ENCODE measurements around the gene TPPP3. TPM values are rescaled to one million over a fixed set of nuclear protein-coding genes. Genes with fewer than 3 reads are reported as not detected.

Gene TPPP3
- total RNA-seq, 4 donors from 2014 or later = 47.6 to 182 (median 121) TPM

GRCh38 chr16:67399749-67400704 lies 6.7 kb upstream of the TPPP3 start:
- DNase-seq (ENCODE audit: low spot score in 2 of 2) = peak in 1 of 2 donors; percentile 63
- WGBS = 67% methylated on average over 15 of the region's 19 CpGs
- Histone ChIP-seq H3K27me3 (no peaks in the 10 kb centered on the region), H3K4me1 (peaks cover 75% of the 10 kb centered on the region), H3K4me3 (no peak overlapping the region), H3K27ac (no peak overlapping the region), H3K9me3 (no peaks in the 10 kb centered on the region), H3K36me3 (no peaks in the 10 kb centered on the region)
- TF ChIP-seq POLR2A (IDR thresholded peaks at IDR 0.05) (no peak), EP300 (IDR thresholded peaks at IDR 0.05) (no peak), CTCF (IDR thresholded peaks at IDR 0.05) (no peak), POLR2AphosphoS5 (IDR thresholded peaks at IDR 0.05) (no peak)

GRCh38 chr16:67399218-67399733 lies 6.0 kb upstream of the TPPP3 start:
- H3K36me3 ChIP-seq = no peaks in the 10 kb centered on the region
- peaks cover 75% of the 10 kb centered on the region for H3K4me1 ChIP-seq
- H3K4me3 ChIP-seq = no peak overlapping the region
- TF ChIP-seq POLR2A (IDR thresholded peaks at IDR 0.05) (no peak), EP300 (IDR thresholded peaks at IDR 0.05) (no peak), CTCF (IDR thresholded peaks at IDR 0.05) (peak; percentile 48 to 65), POLR2AphosphoS5 (IDR thresholded peaks at IDR 0.05) (no peak)
- no peaks in the 10 kb centered on the region for H3K9me3 ChIP-seq
- H3K27ac ChIP-seq = no peak overlapping the region
- 32% methylated on average over 19 of the region's 42 CpGs for WGBS
- no peaks in the 10 kb centered on the region for H3K27me3 ChIP-seq
- DNase-seq (ENCODE audit: low spot score in 2 of 2) = peak in 1 of 2 donors; percentile 72

GRCh38 chr16:67398546-67399217 lies 5.4 kb upstream of the TPPP3 start:
- DNase-seq (ENCODE audit: low spot score in 2 of 2) = peak in 1 of 2 donors; percentile 62
- H3K9me3 ChIP-seq = no peaks in the 10 kb centered on the region
- peaks cover 75% of the 10 kb centered on the region for H3K4me1 ChIP-seq
- H3K27me3 ChIP-seq = no peaks in the 10 kb centered on the region
- H3K36me3 ChIP-seq = no peaks in the 10 kb centered on the region
- no peak overlapping the region for H3K4me3 ChIP-seq
- no peak for TF ChIP-seq EP300 (IDR thresholded peaks at IDR 0.05)
- no peak for TF ChIP-seq POLR2A (IDR thresholded peaks at IDR 0.05)
- TF ChIP-seq POLR2AphosphoS5 (IDR thresholded peaks at IDR 0.05) = no peak
- no peak overlapping the region for H3K27ac ChIP-seq
- WGBS = 84% methylated on average over 15 of the region's 19 CpGs

- WGBS = 68% methylated on average over 8 of the region's 22 CpGs
- no peaks in the 10 kb centered on the region for H3K9me3 ChIP-seq
- H3K4me3 ChIP-seq = no peak overlapping the region
- no peak for TF ChIP-seq POLR2A (IDR thresholded peaks at IDR 0.05)
- TF ChIP-seq POLR2AphosphoS5 (IDR thresholded peaks at IDR 0.05) = no peak
- peak in 1 of 2 donors; percentile 51 for TF ChIP-seq CTCF (IDR thresholded peaks at IDR 0.05)
- TF ChIP-seq EP300 (IDR thresholded peaks at IDR 0.05) = no peak
- DNase-seq (ENCODE audit: low spot score in 2 of 2) = peak in 1 of 2 donors; percentile 72
- H3K27me3 ChIP-seq = no peaks in the 10 kb centered on the region
- peaks cover 78% of the 10 kb centered on the region for H3K4me1 ChIP-seq
- H3K27ac ChIP-seq = peak overlapping the region; percentile 85
- H3K36me3 ChIP-seq = no peaks in the 10 kb centered on the region
Observed at GRCh38 chr16:67397812-67398545, 4.7 kb upstream of the TPPP3 start.

GRCh38 chr16:67397036-67397801 lies 3.9 kb upstream of the TPPP3 start:
- 42% methylated on average over 7 of the region's 15 CpGs for WGBS
- H3K36me3 ChIP-seq = no peaks in the 10 kb centered on the region
- TF ChIP-seq EP300 (IDR thresholded peaks at IDR 0.05) (no peak), CTCF (IDR thresholded peaks at IDR 0.05) (no peak), POLR2A (IDR thresholded peaks at IDR 0.05) (no peak), POLR2AphosphoS5 (IDR thresholded peaks at IDR 0.05) (no peak)
- peak in 1 of 2 donors; percentile 79 for DNase-seq (ENCODE audit: low spot score in 2 of 2)
- peak overlapping the region; percentile 85 for H3K27ac ChIP-seq
- H3K9me3 ChIP-seq = no peaks in the 10 kb centered on the region
- H3K27me3 ChIP-seq = no peaks in the 10 kb centered on the region
- peaks cover 85% of the 10 kb centered on the region for H3K4me1 ChIP-seq
- no peak overlapping the region for H3K4me3 ChIP-seq

Measured in suprapubic skin (tissue), 4 donors.